HK-2 (cell line): Measurements from ENCODE around the gene ZNF750.

ENCODE experiments used
- DNase-seq: peaks from one replicate; pipeline ENCODE4 v3.0.0-alpha.2; 2018; ENCODE audit not compliant: unreplicated experiment

ZNF750 gene

GRCh38 chr17:82839617-82840292 is at the start of gene ZNF750:
TSS of gene ZNF750 (minus strand) at chr17:82840022. CDS start at chr17:82832454, 7,568 bp downstream.
- no peak for DNase-seq

GRCh38 chr17:82888583-82889495 is 49.0 kb upstream of the ZNF750 start:
- no peak for DNase-seq

DNA sequence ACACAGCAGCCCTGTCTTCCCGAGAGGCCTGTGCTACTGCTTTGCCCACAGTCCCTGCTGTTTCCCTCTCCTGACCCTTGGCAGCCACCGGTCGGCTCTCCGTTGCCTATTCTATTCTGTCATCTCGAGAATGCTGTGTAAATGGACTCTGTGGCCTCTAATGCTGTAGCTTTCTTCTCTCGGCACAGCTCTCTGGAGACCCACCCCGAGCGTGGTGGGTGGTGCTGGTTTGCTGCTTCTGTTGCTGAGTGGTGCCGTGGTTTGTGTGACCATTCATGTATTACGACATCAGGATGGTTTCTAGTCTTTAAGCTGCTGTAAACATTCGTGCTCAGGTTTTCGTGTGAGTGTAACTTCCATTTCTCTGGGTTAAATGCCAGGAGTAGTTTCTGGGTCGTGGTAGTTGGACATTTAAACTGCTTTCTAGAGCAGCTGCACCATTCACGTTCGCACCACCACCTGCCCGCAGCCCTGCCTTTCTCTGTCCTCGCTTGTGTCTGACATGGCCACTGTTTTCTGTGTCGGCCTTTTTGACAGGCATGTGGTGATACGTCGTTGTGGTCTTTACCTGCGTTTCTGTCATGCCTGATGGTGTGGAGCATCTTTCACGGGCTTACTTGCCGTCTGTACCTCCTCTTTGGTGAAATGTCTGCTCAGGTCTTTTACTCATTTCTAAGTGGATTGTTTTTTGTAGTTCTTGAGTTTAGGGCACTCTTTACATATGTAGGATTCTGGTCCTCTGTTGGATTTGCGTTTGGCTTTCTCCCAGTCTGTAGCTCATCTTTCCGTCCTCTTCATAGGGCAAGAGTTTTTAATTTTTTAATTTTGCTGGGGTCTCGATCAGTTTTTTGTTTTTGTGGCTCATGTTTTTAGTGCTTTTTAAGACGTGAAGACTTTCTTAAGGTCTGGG is 47.7 kb upstream of the ZNF750 start:
- DNase-seq = no peak

GRCh38 chr17:82884970-82885353 is 45.1 kb upstream of the ZNF750 start:
- DNase-seq = no peak

DNA sequence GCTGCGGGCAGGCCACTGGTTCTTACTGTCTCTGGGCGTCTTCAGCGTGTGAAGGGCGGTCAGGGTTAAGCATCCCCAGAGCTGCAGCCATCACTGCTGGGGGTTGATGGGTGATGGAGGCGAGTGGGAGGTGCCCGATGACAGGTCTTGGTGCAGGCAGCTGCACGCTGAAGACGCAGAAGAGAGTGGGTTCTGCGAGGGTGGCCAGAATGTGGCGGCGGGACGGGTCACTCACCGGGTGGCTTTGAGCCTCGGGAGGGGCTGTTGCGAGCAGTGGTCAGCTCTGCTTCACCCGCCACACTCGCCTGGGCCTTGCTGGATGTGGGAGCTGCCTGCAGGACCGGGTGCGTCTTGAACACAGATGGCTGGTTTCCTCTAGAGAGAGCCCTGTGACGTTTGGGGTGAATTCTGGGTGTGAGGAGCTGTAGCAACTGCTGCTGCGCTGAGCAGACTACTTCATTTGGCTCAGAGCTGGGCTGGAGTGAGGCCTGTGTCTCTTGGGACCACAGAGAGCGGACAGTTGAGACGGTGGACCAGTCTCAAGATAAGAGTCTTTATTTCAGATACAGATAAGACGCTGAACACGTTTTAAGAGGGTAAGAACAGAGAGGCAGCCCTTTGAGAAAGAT is 44.6 kb upstream of the ZNF750 start:
- DNase-seq = no peak

- no peak for DNase-seq
Observed at GRCh38 chr17:82883419-82884031, 43.7 kb upstream of the ZNF750 start.

DNA sequence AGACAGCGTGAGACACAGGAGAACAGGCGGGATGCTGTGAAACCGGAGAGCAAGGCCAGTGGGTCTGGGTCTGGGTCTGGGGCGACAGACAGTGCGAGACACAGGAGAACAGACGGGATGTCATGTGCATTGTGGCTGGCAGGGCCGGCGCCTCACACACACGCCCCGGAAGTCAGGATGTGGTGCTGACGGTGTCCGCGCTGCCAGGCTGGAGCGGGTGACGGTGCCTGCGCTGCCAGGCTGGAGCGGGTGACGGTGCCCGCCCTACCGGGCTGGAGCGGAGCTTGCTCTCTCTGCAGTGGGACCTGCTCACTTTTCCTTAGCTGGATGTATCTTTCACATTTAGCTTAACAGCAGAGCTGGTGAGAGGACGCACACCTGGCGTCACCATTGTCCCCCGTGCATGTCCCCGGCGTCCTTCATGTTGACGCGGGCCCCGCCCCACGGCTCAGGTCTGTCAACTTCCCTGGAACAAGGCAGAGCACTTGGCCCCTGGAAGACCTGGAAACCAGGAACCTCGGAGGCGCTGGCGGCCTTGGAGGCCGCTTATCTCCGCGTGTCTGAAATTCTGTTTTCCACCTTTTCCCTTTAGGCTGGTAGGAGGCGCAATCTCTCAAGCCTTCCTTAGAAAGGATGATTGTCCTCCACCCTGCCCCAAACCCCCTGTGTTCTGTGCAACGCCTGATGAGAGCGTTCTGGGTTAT is 43.0 kb upstream of the ZNF750 start:
- no peak for DNase-seq

DNA sequence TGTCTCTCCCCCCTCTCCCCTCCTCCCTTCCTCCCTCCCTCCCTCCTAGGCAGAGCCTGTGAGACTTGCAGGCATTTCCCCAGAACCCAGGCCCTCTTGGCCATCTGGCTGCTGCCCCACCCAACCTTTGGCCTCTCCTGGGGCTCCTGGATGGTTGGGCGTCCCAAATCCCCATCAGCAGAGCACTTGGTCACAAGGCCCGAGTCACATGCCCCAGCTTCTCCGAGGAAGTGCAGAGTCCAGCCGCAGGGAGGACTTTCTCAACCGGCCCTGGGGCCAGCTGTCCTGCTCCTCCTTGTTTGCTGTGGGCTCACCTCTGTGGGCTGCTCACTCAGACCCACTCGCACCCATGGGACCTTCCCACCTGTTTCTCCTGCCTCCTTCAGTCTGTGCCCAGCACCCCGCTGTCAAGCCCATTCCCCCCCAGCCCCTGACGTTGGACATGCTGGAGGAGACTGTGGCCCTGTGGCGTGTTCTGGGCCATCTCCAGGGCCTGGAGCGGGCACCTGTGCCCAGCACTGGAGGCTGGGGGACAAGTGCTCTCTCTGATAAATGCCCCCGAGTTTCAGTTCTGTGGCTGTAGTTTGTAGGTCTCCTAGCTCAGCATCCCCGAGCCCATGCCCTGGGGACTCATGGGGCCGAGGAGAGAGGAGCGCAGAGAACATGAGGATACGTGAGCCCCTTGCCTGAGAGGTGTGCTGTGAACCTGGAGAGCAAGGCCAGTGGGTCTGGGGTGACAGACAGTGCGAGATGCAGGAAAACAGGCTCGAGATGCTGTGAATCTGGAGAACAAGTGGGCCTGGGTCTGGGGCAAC is 42.3 kb upstream of the ZNF750 start:
- DNase-seq = no peak

DNA sequence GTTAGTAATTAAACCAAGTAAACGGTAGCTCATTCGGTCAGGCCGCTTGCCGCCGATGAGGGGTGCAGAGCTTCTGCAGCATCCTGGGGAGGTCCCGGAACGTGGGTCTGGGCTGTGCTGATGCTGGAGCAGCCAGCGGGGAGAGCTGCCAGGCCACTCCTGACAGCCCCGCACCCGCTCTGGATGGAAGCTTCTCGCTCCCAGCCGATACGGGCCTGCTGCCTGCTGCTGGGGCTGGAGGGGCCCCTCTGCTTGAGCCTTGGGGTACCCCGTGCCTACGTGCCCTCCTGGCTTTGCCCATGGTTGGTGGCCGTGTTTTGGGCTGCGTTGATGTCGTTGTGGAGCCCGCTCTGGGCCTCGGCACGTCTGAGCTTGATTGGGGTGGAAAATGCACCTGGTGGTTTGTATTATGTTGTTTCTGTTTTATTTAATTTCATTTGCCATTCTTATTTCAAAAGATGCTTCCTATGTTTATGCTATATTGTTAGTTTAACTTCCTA is 41.6 kb upstream of the ZNF750 start:
- no peak for DNase-seq

GRCh38 chr17:82880620-82881323 is 41.0 kb upstream of the ZNF750 start:
- DNase-seq = no peak

DNA sequence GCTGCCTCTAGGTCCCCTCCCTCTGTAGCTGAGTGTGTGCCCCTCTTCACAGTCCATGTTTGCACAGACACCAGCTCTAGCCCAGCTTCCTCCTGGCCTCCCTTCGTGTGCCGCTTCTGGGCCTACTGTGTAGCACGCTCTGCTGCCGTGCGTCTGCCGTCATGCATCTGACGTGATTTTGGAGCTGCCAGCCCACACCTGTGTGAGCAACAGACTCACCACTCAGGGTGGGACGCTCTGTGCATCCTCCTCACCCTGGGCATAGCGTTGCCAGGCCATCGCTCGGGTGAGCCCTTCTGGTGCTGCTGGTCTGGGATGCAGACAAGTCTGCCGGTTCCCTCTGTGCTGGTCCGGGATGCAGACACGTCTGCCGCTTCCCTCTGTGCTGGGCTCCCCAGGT is 39.4 kb upstream of the ZNF750 start:
- no peak for DNase-seq

GRCh38 chr17:82878527-82878926 is 38.7 kb upstream of the ZNF750 start:
- DNase-seq = no peak

- DNase-seq = no peak
Observed at GRCh38 chr17:82876602-82877379, 37.0 kb upstream of the ZNF750 start.

GRCh38 chr17:82876149-82876548 is 36.3 kb upstream of the ZNF750 start:
- no peak for DNase-seq

DNA sequence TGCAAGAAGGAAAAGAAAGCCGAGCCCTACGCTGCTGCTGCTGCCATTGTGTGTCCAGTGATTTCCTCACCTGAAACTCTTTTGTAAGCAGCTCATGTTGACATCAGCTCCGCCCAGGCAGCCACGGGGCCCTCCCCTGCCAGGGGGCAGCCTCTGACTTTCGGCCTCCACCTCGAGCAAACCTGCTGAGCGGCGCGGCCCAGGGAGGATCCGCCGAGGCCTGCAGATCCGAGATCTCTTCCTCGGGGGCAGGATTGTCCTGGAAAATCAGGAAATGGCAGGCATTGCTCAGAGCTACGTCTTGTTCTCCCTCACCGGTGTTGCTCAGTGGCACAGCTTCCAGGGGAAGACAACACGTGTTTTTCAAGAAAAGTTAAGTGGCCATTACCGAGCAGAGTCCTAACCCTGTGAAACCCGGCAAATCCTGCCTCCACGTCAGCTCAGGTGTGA is 35.6 kb upstream of the ZNF750 start:
- DNase-seq = no peak

DNA sequence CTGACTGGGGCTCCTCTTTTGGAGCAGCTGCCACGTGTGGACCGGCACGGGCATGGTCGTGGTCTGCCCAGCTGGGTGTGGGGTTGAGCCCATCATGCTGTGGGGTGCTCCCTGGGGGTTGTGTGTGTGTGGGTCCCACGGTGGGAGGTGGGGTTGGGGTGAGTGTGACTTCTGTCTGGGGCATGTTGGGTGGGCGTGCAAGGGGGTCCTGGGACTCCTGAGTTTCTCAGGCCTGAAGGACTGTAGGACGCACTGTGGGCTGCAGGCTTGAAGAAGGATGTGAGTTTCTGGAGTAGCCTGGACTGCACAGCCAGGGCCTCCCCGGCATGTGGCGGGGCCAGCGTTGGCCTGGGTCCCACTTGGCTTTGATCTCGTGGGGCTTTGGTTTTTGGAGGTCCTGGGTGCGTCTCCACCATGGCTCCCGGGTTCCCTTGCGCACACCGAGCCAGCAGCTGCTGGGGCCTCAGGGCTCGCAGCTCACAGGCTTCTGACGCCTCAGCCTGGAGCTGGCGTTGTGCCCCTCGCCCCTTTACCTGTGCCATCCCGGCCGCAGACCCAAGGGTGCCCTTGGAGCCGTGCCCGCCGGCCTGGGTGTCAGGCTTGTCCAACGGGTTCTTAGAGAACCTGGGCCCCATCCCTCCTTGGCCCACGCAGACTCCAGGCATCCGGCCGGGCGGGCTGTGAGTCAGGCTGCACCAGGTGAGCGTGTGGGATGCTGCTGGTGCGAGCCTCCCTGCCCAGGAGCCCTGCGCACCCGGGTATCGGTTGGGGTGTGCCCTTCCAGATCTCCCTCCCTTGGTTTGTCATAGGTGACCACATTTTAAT is 34.4 kb upstream of the ZNF750 start:
- no peak for DNase-seq

- no peak for DNase-seq
Observed at GRCh38 chr17:82873521-82873920, 33.7 kb upstream of the ZNF750 start.
